Panc1 (cell line): ENCODE results near the gene MGRN1. TPM values are rescaled to one million over a fixed set of nuclear protein-coding genes. Genes with fewer than 3 reads are reported as not detected.

Experiments
- ATAC-seq: fragments of 200-7000 bp; cut with Tn5 transposase; 2 replicates; pipeline ENCODE4 v1.9.1; 2020; ENCODE audit warnings: mild to moderate bottlenecking, moderate library complexity
- BruUV-seq: library from RNA; stranded (reverse); fragments of 400-500 nt; replicated peaks from 2 replicates; lab custom pipeline; 2021; lab: Mats Ljungman, UMichigan
- CTCF ChIA-PET: fragments of 300-600 bp; sonication (Branson Sonifier 250); formaldehyde crosslinking; loops from one replicate; lab custom pipeline; 2022; ENCODE audit warnings: antibody characterized with exemption; lab: Charles Lee
- POLR2A ChIA-PET: fragments of 300-600 bp; sonication (Branson Sonifier 250); formaldehyde crosslinking; loops from one replicate; lab custom pipeline; 2022; ENCODE audit warnings: antibody characterized with exemption; lab: Charles Lee
- DNase-seq: peaks from one replicate; pipeline ENCODE4 v3.0.0-alpha.2; 2010; ENCODE audit warnings: low read depth, low spot score
- H3K27ac ChIP-seq: 2 replicates; pipeline ENCODE4 v1.5.1; 2011; ENCODE audit warnings: mild to moderate bottlenecking, low read length, inconsistent platforms
- H3K27me3 ChIP-seq: fragments of 200-500 bp; sonication (Bioruptor generic); 2 replicates; pipeline ENCODE4 v1.6.0; 2014; ENCODE audit warnings: low read length, inconsistent platforms; ENCODE audit not compliant: control insufficient read depth, insufficient read depth
- H3K36me3 ChIP-seq: fragments of 200-500 bp; sonication (Bioruptor generic); 2 replicates; pipeline ENCODE4 v1.5.1; 2014; ENCODE audit warnings: inconsistent platforms, mild to moderate bottlenecking, low read length, moderate library complexity; ENCODE audit not compliant: control insufficient read depth, insufficient read depth
- H3K4me1 ChIP-seq: 2 replicates; pipeline ENCODE4 v1.5.1; 2011; ENCODE audit warnings: inconsistent platforms, mild to moderate bottlenecking, low read length, moderate library complexity; ENCODE audit not compliant: control insufficient read depth, insufficient read depth
- H3K4me3 ChIP-seq, 2 experiments: 2 replicates each; pipeline ENCODE4 v1.5.1; 2011 to 2012; ENCODE audit warnings: low read depth in 2 of 2, low read length in 2 of 2, mild to moderate bottlenecking in 2 of 2, inconsistent platforms in 1 of 2, moderate library complexity in 1 of 2
- H3K9me3 ChIP-seq: fragments of 200-500 bp; sonication (Bioruptor generic); 2 replicates; pipeline ENCODE4 v1.5.1; 2014; ENCODE audit warnings: low read depth, mild to moderate bottlenecking, inconsistent platforms, low read length, moderate library complexity; ENCODE audit not compliant: control insufficient read depth, insufficient read depth
- POLR2AphosphoS5 ChIP-seq: IDR thresholded peaks from 2 replicates; pipeline ENCODE4 v1.6.1; 2012; ENCODE audit warnings: mild to moderate bottlenecking, low read depth, low read length, moderate library complexity
- SIN3A ChIP-seq: IDR thresholded peaks from 2 replicates; pipeline ENCODE4 v1.6.1; 2012; ENCODE audit warnings: low read depth, mild to moderate bottlenecking, low read length, moderate library complexity, borderline replicate concordance; ENCODE audit not compliant: insufficient read depth
- TCF7L2 ChIP-seq: IDR thresholded peaks from 2 replicates; pipeline ENCODE4 v1.6.1; 2011; ENCODE audit warnings: mild to moderate bottlenecking, low read depth, low read length, inconsistent platforms
- in situ Hi-C: cut with HindIII; loops from 2 replicates; pipeline ENCODE4 v1.10.0; 2016; ENCODE audit warnings: low sequenced_read_pairs, low pct_unique_long_range_greater_than_20kb
- intact Hi-C: fragments of 100-400 bp; cut with micrococcal nuclease; formaldehyde crosslinking; loops from one replicate; pipeline ENCODE4 v1.10.0; 2022; ENCODE audit not compliant: unreplicated experiment
- total RNA-seq: library from RNA; stranded (reverse); gene quantifications from one replicate; pipeline ENCODE4 v1.2.1, GENCODE V29; 2021; ENCODE audit not compliant: unreplicated experiment
- TF ChIP-seq, protein P1 (sequence below): fragments of 450-650 bp; IDR thresholded peaks from 2 replicates; pipeline ENCODE4 v1.5.1; 2017; ENCODE audit warnings: mild to moderate bottlenecking
- TF ChIP-seq, protein P2 (sequence below), 2 experiments: IDR thresholded peaks; 2 replicates each; pipeline ENCODE4 v1.6.1; 2011 to 2012; ENCODE audit warnings: low read depth in 2 of 2, control low read depth in 1 of 2, low read length in 1 of 2, mild to moderate bottlenecking in 1 of 2, moderate library complexity in 1 of 2; ENCODE audit not compliant: insufficient read depth in 1 of 2

Gene MGRN1
- total RNA-seq, 1 experiment from 2014 or later = 59.7 TPM

DNA sequence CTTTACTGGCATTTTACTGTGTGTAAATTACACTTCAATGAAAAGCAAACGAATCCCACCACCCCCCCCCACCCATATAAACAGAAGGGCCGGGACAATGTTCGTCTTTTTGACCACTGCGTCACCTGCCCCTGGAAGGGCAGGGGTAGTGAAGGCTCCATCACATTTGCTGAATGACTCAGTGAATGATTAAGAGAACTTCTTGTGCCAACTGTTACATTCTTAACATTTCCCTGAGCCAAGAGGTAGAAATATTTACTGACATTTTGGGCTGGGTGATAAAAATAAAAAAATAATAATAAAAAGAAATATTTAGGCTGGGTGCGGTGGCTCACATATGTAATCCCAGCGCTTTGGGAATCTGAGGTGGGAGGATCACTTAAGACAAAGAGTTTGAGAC, 44.4 kb upstream of the MGRN1 start:
- CTCF ChIA-PET = no interaction called here
- intact Hi-C loops (no loop called here), in situ Hi-C loops (no loop called here)
- H3K9me3 ChIP-seq = no peaks in the 10 kb centered on the region
- no peak overlapping the region for H3K4me3 ChIP-seq
- H3K27me3 ChIP-seq = no peaks in the 10 kb centered on the region
- BruUV-seq = no TSS peak
- POLR2A ChIA-PET = no interaction called here
- H3K4me1 ChIP-seq = no peaks in the 10 kb centered on the region
- H3K36me3 ChIP-seq = no peaks in the 10 kb centered on the region
- H3K27ac ChIP-seq = no peak overlapping the region
- TF ChIP-seq POLR2AphosphoS5 (no peak), SIN3A (no peak), TCF7L2 (no peak)
- TF ChIP-seq, protein P1, sequence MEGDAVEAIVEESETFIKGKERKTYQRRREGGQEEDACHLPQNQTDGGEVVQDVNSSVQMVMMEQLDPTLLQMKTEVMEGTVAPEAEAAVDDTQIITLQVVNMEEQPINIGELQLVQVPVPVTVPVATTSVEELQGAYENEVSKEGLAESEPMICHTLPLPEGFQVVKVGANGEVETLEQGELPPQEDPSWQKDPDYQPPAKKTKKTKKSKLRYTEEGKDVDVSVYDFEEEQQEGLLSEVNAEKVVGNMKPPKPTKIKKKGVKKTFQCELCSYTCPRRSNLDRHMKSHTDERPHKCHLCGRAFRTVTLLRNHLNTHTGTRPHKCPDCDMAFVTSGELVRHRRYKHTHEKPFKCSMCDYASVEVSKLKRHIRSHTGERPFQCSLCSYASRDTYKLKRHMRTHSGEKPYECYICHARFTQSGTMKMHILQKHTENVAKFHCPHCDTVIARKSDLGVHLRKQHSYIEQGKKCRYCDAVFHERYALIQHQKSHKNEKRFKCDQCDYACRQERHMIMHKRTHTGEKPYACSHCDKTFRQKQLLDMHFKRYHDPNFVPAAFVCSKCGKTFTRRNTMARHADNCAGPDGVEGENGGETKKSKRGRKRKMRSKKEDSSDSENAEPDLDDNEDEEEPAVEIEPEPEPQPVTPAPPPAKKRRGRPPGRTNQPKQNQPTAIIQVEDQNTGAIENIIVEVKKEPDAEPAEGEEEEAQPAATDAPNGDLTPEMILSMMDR = no peak
- TF ChIP-seq, protein P2, sequence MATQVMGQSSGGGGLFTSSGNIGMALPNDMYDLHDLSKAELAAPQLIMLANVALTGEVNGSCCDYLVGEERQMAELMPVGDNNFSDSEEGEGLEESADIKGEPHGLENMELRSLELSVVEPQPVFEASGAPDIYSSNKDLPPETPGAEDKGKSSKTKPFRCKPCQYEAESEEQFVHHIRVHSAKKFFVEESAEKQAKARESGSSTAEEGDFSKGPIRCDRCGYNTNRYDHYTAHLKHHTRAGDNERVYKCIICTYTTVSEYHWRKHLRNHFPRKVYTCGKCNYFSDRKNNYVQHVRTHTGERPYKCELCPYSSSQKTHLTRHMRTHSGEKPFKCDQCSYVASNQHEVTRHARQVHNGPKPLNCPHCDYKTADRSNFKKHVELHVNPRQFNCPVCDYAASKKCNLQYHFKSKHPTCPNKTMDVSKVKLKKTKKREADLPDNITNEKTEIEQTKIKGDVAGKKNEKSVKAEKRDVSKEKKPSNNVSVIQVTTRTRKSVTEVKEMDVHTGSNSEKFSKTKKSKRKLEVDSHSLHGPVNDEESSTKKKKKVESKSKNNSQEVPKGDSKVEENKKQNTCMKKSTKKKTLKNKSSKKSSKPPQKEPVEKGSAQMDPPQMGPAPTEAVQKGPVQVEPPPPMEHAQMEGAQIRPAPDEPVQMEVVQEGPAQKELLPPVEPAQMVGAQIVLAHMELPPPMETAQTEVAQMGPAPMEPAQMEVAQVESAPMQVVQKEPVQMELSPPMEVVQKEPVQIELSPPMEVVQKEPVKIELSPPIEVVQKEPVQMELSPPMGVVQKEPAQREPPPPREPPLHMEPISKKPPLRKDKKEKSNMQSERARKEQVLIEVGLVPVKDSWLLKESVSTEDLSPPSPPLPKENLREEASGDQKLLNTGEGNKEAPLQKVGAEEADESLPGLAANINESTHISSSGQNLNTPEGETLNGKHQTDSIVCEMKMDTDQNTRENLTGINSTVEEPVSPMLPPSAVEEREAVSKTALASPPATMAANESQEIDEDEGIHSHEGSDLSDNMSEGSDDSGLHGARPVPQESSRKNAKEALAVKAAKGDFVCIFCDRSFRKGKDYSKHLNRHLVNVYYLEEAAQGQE (IDR thresholded peaks at IDR 0.05; ENCODE audit: insufficient read depth in 1 of 2, low read depth in 2 of 2, low read length in 1 of 2) = no peak
- ATAC-seq (no peak), DNase-seq (no peak)

DNA sequence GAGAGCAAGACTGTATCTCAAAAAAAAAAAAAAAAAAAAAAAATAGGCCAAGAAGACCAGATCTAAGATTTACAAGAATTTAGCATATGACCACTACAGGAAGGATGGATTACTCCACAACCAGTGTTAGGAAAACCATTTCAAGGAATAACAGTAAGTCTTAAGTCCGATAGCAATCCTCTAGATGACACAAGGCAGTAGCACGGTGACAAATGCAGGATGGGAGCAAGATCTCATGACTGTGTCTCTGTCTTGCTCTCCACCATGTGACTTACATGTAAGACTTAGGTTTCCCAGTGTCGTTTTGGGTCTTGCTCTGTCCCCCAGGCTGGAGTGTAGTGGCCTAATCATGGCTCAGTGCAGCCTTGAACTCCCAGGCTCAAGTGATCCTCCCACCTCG, 40.7 kb upstream of the MGRN1 start:
- ChIA-PET POLR2A (no interaction called here), CTCF (interaction anchor here (0.6 kb wide), 1 partner anchor 14 kb away, joined by 3 read pairs; no protein-coding TSS in a partner anchor)
- in situ Hi-C loops (no loop called here), intact Hi-C loops (no loop called here)
- Histone ChIP-seq H3K9me3 (no peaks in the 10 kb centered on the region; the same call in 1 of the 2 replicates), H3K27ac (no peak overlapping the region), H3K4me3 (no peak overlapping the region), H3K27me3 (no peaks in the 10 kb centered on the region), H3K4me1 (no peaks in the 10 kb centered on the region), H3K36me3 (no peaks in the 10 kb centered on the region)
- TF ChIP-seq, protein P2 (IDR thresholded peaks at IDR 0.05; ENCODE audit: insufficient read depth in 1 of 2, low read depth in 2 of 2, low read length in 1 of 2) = no peak
- BruUV-seq = no TSS peak
- DNase-seq = no peak
- no peak for ATAC-seq
